ENCODE results near the gene KDM2A.

DNA sequence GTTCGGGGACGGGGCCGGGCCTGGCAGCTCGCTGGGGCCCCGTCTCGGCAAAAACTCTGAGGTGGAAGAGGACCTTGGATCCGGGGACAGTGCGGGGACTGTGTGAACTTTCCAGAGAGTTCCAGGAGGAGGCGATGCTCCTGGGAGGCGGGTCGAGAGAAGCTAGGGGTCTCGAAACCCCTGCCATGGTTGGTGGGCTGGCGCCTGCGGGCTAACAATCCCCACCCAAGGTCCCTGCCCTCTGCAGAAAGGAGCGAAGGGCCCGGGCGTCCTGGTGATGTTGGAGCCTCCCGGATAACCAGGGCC is 142.5 kb downstream of the KDM2A start:
- TF ChIP-seq CTCF (conservative IDR thresholded peaks at IDR 0.05; ENCODE audit: low read depth, low read length) (peak; percentile 33; the same call in 1 of the 2 replicates), EZH2phosphoT487 (IDR thresholded peaks at IDR 0.05; ENCODE audit: borderline replicate concordance, low read length) (no peak), EZH2 (IDR thresholded peaks at IDR 0.05; ENCODE audit: low read length, unreplicated experiment) (no peak)
